Measurements from ENCODE around the gene DIDO1. TPM values are rescaled to one million over a fixed set of nuclear protein-coding genes. Genes with fewer than 3 reads are reported as not detected.
A peak's percentile ranks its signal among the peaks of the same experiment; 100 is the strongest.

DIDO1 gene
- total and polyA plus RNA-seq, 2 of the 13 experiments (the other 11 are each of a cell fraction or from before 2014, with no cell fraction given) = 75.0 to 75.1 TPM

GRCh38 chr20:62861726-62862336, 64.5 kb downstream of the DIDO1 start, which contains the start of gene TCFL5 (continued):
- TF ChIP-seq MXD3 (CRISPR knock-in tag; IDR thresholded peaks at IDR 0.05) = peak; percentile 99
- peak; percentile 84; the same call in 1 of the 2 replicates for TF ChIP-seq ZNF710 (CRISPR knock-in tag; IDR thresholded peaks at IDR 0.05; ENCODE audit: borderline replicate concordance)
- TF ChIP-seq ZNF414 (CRISPR knock-in tag; IDR thresholded peaks at IDR 0.05) = 0 out of 2 replicates have a peak, but pooled peaks have one; percentile 69
- TF ChIP-seq ZNF234 (CRISPR knock-in tag; conservative IDR thresholded peaks at IDR 0.05) = no peak
- no peak for TF ChIP-seq ZNF777 (CRISPR knock-in tag; IDR thresholded peaks at IDR 0.05)
- TF ChIP-seq FLYWCH1 (CRISPR knock-in tag; IDR thresholded peaks at IDR 0.05) = no peak
- TF ChIP-seq TCF7 (IDR thresholded peaks at IDR 0.05; ENCODE audit: low read depth) = no peak
- peak; percentile 95 for TF ChIP-seq ZBTB33 (CRISPR knock-in tag; IDR thresholded peaks at IDR 0.05)
- TF ChIP-seq ZBTB34 (CRISPR knock-in tag; IDR thresholded peaks at IDR 0.05) = peak; percentile 87
- peak; percentile 91 for TF ChIP-seq POGK (CRISPR knock-in tag; conservative IDR thresholded peaks at IDR 0.05)
- TF ChIP-seq MAZ (IDR thresholded peaks at IDR 0.05; ENCODE audit: borderline replicate concordance, low read depth, low read length) = peak; percentile 78; the same call in 1 of the 2 replicates
- TF ChIP-seq MAZ (CRISPR knock-in tag; IDR thresholded peaks at IDR 0.05; ENCODE audit: low read depth) = peak; percentile 92
- peak; percentile 47 for TF ChIP-seq ASH2L (IDR thresholded peaks at IDR 0.05; ENCODE audit: insufficient read length, low read depth, low read length)
- TF ChIP-seq JUN (CRISPR knock-in tag; IDR thresholded peaks at IDR 0.05) = 0 out of 2 replicates have a peak, but pooled peaks have one; percentile 49
- TF ChIP-seq SAP130 (CRISPR knock-in tag; IDR thresholded peaks at IDR 0.05; ENCODE audit: low read depth) = peak; percentile 94
- no peak for TF ChIP-seq ZNF20 (CRISPR knock-in tag; IDR thresholded peaks at IDR 0.05)
- peak; percentile 51; the same call in 1 of the 2 replicates for TF ChIP-seq GFI1 (CRISPR knock-in tag; IDR thresholded peaks at IDR 0.05; ENCODE audit: borderline replicate concordance)
- TF ChIP-seq ZNF253 (CRISPR knock-in tag; IDR thresholded peaks at IDR 0.05; ENCODE audit: borderline replicate concordance) = peak; percentile 63; the same call in 1 of the 2 replicates
- peak; percentile 82 for TF ChIP-seq CREB1 (IDR thresholded peaks at IDR 0.05)
- no peak for TF ChIP-seq CREB1 (CRISPR knock-in tag; IDR thresholded peaks at IDR 0.05)
- TF ChIP-seq TAF15 (IDR thresholded peaks at IDR 0.05; ENCODE audit: low read depth, low read length, poor library complexity, severe bottlenecking) = no peak

Data from HepG2 (cell line).